ENCODE data around the gene OSBPL10. TPM values are rescaled to one million over a fixed set of nuclear protein-coding genes. Genes with fewer than 3 reads are reported as not detected.
A peak's percentile ranks its signal among the peaks of the same experiment; 100 is the strongest.
"Not testable (repeated sequence)": the region's sequence is repeated elsewhere in the genome, so short reads cannot be mapped to it uniquely, and the experiment has no call there.

Gene OSBPL10
- polyA plus RNA-seq, 6 donors from 2014 or later: 28.7 to 65.6 (median 40.0) TPM

- DNase-seq (no peak), ATAC-seq (ENCODE audit: low read depth in 2 of 2) (no peak)
- Mint-ChIP-seq H3K36me3 (peaks cover 41 to 42% of the 10 kb centered on the region in 2 donors), H3K4me3 (no peak overlapping the region), H3K27ac (no peak overlapping the region), H3K9me3 (peaks cover 6 to 17% (median 11%) of the 10 kb centered on the region in 7 donors), H3K27me3 (no peaks in the 10 kb centered on the region), H3K4me1 (peaks cover 0 to 17% (median 13%) of the 10 kb centered on the region in 3 donors)
Measured at GRCh38 chr3:31693346-31693745, 287.7 kb downstream of the OSBPL10 start.

- no peak for DNase-seq
- Mint-ChIP-seq H3K27ac (no peak overlapping the region), H3K9me3 (peaks cover 6 to 17% (median 11%) of the 10 kb centered on the region in 7 donors), H3K4me1 (peaks cover 2 to 21% (median 18%) of the 10 kb centered on the region in 3 donors), H3K36me3 (peaks cover 41 to 44% of the 10 kb centered on the region in 2 donors), H3K27me3 (no peaks in the 10 kb centered on the region), H3K4me3 (peak overlapping the region in 1 of 8 donors; percentile 17)
- no peak for ATAC-seq (ENCODE audit: low read depth in 2 of 2)
Measured at GRCh38 chr3:31692751-31693150, 288.3 kb downstream of the OSBPL10 start.

- H3K4me3 Mint-ChIP-seq: no peak overlapping the region
- no peak overlapping the region for H3K27ac Mint-ChIP-seq
- H3K9me3 Mint-ChIP-seq: peaks cover 6 to 17% (median 11%) of the 10 kb centered on the region in 7 donors
- H3K4me1 Mint-ChIP-seq: peaks cover 2 to 23% (median 21%) of the 10 kb centered on the region in 3 donors
- DNase-seq (no peak), ATAC-seq (ENCODE audit: low read depth in 2 of 2) (no peak)
- H3K27me3 Mint-ChIP-seq: no peaks in the 10 kb centered on the region
- peaks cover 41 to 50% of the 10 kb centered on the region in 2 donors for H3K36me3 Mint-ChIP-seq
Measured at GRCh38 chr3:31690771-31691170, 290.3 kb downstream of the OSBPL10 start.

GRCh38 chr3:31689523-31689922 lies 291.5 kb downstream of the OSBPL10 start:
- Mint-ChIP-seq H3K27ac (peak overlapping the region in 3 of 6 donors; percentile 51 to 83 (median 64)), H3K4me1 (peaks cover 2 to 26% (median 23%) of the 10 kb centered on the region in 3 donors), H3K36me3 (peaks cover 43 to 52% of the 10 kb centered on the region in 2 donors), H3K9me3 (peaks cover 6 to 17% (median 11%) of the 10 kb centered on the region in 7 donors), H3K4me3 (peak overlapping the region in 1 of 8 donors; percentile 53)
- DNase-seq; H3K27me3 Mint-ChIP-seq; ATAC-seq (ENCODE audit: low read depth in 2 of 2): not testable (repeated sequence)

- ATAC-seq (ENCODE audit: low read depth in 2 of 2) (no peak), DNase-seq (no peak)
- Mint-ChIP-seq H3K27me3 (no peaks in the 10 kb centered on the region), H3K36me3 (peaks cover 49 to 57% of the 10 kb centered on the region in 2 donors), H3K9me3 (peaks cover 6 to 17% (median 11%) of the 10 kb centered on the region in 7 donors), H3K27ac (peak overlapping the region in 3 of 6 donors; percentile 34 to 48 (median 44)), H3K4me3 (no peak overlapping the region), H3K4me1 (peaks cover 2 to 31% (median 25%) of the 10 kb centered on the region in 3 donors)
Measured at GRCh38 chr3:31688984-31689383, 292.1 kb downstream of the OSBPL10 start.

- Mint-ChIP-seq H3K27ac (peak overlapping the region in 3 of 6 donors; percentile 13 to 51 (median 17)), H3K4me1 (peaks cover 2 to 40% (median 32%) of the 10 kb centered on the region in 3 donors), H3K27me3 (no peaks in the 10 kb centered on the region), H3K36me3 (peaks cover 58 to 65% of the 10 kb centered on the region in 2 donors), H3K9me3 (peaks cover 6 to 17% (median 11%) of the 10 kb centered on the region in 7 donors), H3K4me3 (no peak overlapping the region)
- DNase-seq: no peak
- ATAC-seq (ENCODE audit: low read depth in 2 of 2): no peak
Measured at GRCh38 chr3:31687020-31687802, 293.9 kb downstream of the OSBPL10 start.

- peaks cover 0 to 29% (median 24%) of the 10 kb centered on the region in 3 donors for H3K4me1 Mint-ChIP-seq
- peak overlapping the region in 4 of 6 donors; percentile 24 to 73 (median 34) for H3K27ac Mint-ChIP-seq
- H3K27me3 Mint-ChIP-seq: no peaks in the 10 kb centered on the region
- ATAC-seq (ENCODE audit: low read depth in 2 of 2): no peak
- no peaks in the 10 kb centered on the region for H3K9me3 Mint-ChIP-seq
- no peak for DNase-seq
- H3K36me3 Mint-ChIP-seq: peaks cover 57 to 72% of the 10 kb centered on the region in 2 donors
- no peak overlapping the region for H3K4me3 Mint-ChIP-seq
Measured at GRCh38 chr3:31680072-31680870, 300.8 kb downstream of the OSBPL10 start.

- ATAC-seq (ENCODE audit: low read depth in 2 of 2) (no peak), DNase-seq (no peak)
- Mint-ChIP-seq H3K27me3 (no peaks in the 10 kb centered on the region), H3K4me3 (no peak overlapping the region), H3K9me3 (no peaks in the 10 kb centered on the region), H3K36me3 (peaks cover 42 to 58% of the 10 kb centered on the region in 2 donors), H3K4me1 (peaks cover 0 to 18% (median 16%) of the 10 kb centered on the region in 3 donors), H3K27ac (no peak overlapping the region)
Measured at GRCh38 chr3:31676556-31676955, 304.5 kb downstream of the OSBPL10 start.

- H3K36me3 Mint-ChIP-seq: peaks cover 45 to 61% of the 10 kb centered on the region in 2 donors
- DNase-seq: no peak
- H3K27me3 Mint-ChIP-seq: no peaks in the 10 kb centered on the region
- peaks cover 0 to 17% (median 11%) of the 10 kb centered on the region in 3 donors for H3K4me1 Mint-ChIP-seq
- H3K9me3 Mint-ChIP-seq: peaks cover 0 to 4% (median 0%) of the 10 kb centered on the region in 7 donors
- no peak for ATAC-seq (ENCODE audit: low read depth in 2 of 2)
- no peak overlapping the region for H3K4me3 Mint-ChIP-seq
- no peak overlapping the region for H3K27ac Mint-ChIP-seq
Measured at GRCh38 chr3:31673950-31674349, 307.1 kb downstream of the OSBPL10 start.

GRCh38 chr3:31671976-31672375 lies 309.1 kb downstream of the OSBPL10 start:
- Mint-ChIP-seq H3K9me3 (peaks cover 0 to 4% (median 0%) of the 10 kb centered on the region in 7 donors), H3K36me3 (peaks cover 50 to 51% of the 10 kb centered on the region in 2 donors), H3K27ac (no peak overlapping the region), H3K4me1 (peaks cover 0 to 15% (median 8%) of the 10 kb centered on the region in 3 donors), H3K4me3 (peak overlapping the region in 1 of 8 donors; percentile 5), H3K27me3 (no peaks in the 10 kb centered on the region)
- no peak for DNase-seq
- ATAC-seq (ENCODE audit: low read depth in 2 of 2): no peak

GRCh38 chr3:31671451-31671850 lies 309.6 kb downstream of the OSBPL10 start:
- DNase-seq (no peak), ATAC-seq (ENCODE audit: low read depth in 2 of 2) (no peak)
- H3K27me3 Mint-ChIP-seq: no peaks in the 10 kb centered on the region
- peak overlapping the region in 1 of 6 donors; percentile 39 for H3K27ac Mint-ChIP-seq
- H3K4me1 Mint-ChIP-seq: peaks cover 0 to 15% (median 8%) of the 10 kb centered on the region in 3 donors
- peaks cover 48 to 50% of the 10 kb centered on the region in 2 donors for H3K36me3 Mint-ChIP-seq
- no peak overlapping the region for H3K4me3 Mint-ChIP-seq
- H3K9me3 Mint-ChIP-seq: peaks cover 0 to 4% (median 0%) of the 10 kb centered on the region in 7 donors

- peaks cover 0 to 4% (median 0%) of the 10 kb centered on the region in 7 donors for H3K9me3 Mint-ChIP-seq
- H3K27me3 Mint-ChIP-seq: no peaks in the 10 kb centered on the region
- peaks cover 50% of the 10 kb centered on the region in 2 donors for H3K36me3 Mint-ChIP-seq
- peak overlapping the region in 2 of 6 donors; percentile 4 to 39 for H3K27ac Mint-ChIP-seq
- peak overlapping the region in 1 of 8 donors; percentile 7 for H3K4me3 Mint-ChIP-seq
- no peak for ATAC-seq (ENCODE audit: low read depth in 2 of 2)
- no peak for DNase-seq
- peaks cover 0 to 15% (median 8%) of the 10 kb centered on the region in 3 donors for H3K4me1 Mint-ChIP-seq
Measured at GRCh38 chr3:31670722-31671121, 310.3 kb downstream of the OSBPL10 start.

- Mint-ChIP-seq H3K9me3 (peaks cover 0 to 4% (median 0%) of the 10 kb centered on the region in 7 donors), H3K27me3 (no peaks in the 10 kb centered on the region), H3K4me3 (no peak overlapping the region), H3K4me1 (peaks cover 0 to 15% (median 8%) of the 10 kb centered on the region in 3 donors), H3K36me3 (peaks cover 49 to 53% of the 10 kb centered on the region in 2 donors), H3K27ac (no peak overlapping the region)
- DNase-seq: no peak
- no peak for ATAC-seq (ENCODE audit: low read depth in 2 of 2)
Measured at GRCh38 chr3:31670136-31670535, 310.9 kb downstream of the OSBPL10 start.

Measured in naive B cell (primary cell).